Measurements from ENCODE around the gene CACHD1.
"Not testable (repeated sequence)": the region's sequence is repeated elsewhere in the genome, so short reads cannot be mapped to it uniquely, and the experiment has no call there.

CACHD1 gene

DNA sequence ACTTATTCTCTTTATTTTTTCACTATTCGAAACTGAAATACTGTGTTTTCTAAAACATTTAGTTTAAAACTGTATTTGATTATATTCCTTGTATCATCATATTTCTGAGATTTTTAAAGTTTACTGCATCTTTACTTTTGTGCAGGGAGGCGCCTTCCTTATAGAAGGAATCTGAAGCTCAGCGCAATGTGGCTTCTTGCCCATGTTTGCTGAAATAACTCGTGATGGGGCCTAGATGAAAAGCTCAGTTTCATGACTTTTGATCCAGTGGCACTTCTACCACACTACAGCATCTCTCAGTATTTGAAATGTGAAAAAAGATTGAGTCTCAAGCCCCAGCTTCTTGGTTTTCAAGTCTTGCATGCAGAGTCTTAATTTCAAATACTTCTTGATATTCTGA is 28.4 kb downstream of the CACHD1 start:
- DNase-seq: no peak

DNA sequence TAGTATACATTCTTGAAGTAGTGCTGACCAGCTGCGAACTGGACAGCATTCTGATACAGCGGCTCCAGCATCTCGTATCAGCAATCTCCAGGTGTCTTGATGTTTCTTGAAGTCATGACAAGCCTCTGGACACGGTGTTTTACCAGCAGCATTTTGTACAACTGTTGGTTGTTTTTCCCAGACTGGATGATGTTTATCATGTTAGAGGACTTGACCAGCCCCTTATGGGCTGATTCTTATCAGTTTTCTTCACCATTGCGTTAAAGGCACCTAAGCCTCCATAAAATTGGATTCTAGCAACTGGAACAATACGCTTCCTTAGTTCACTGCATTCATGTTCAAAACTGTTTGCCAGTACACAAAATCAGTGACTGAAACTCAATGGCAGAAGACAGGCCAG is 29.1 kb downstream of the CACHD1 start:
- no peak for DNase-seq

DNA sequence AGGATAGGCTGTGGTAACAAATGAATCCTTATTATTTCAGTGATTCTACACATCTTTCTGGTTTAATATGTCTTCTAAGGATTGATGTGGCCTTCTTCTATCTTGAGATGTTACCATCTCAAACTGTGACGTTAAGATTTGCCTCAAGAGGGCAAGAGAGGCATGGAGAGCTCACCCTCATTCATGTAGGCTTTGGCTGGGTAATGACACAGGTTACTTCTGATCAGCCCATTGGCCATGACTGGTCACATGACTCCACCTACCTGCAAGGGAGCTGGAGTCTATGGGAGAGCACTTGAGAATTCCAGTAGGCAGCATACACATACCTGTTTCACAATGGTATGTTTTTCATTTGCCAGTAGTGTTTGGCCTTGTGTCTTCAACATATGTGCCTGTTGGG is 30.0 kb downstream of the CACHD1 start:
- DNase-seq: no peak

DNA sequence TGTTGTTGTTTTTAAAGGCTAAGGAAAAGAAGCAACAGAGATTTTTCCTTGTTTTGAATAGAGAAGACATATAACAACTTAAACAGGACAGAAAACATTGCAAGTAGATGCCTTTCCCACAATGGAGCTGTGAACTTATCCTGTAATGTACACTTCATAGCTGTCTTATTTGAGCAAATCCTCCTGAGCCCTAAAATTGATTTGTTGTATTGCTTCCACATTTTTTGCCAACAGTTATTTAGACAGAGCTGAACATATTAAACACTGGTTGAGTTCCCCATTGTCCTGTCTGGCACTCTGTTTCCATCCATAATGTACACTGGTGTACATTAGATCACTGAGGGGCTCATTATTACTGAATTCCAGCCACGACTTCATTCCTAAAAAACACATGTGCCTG is 32.2 kb downstream of the CACHD1 start:
- DNase-seq: no peak

DNA sequence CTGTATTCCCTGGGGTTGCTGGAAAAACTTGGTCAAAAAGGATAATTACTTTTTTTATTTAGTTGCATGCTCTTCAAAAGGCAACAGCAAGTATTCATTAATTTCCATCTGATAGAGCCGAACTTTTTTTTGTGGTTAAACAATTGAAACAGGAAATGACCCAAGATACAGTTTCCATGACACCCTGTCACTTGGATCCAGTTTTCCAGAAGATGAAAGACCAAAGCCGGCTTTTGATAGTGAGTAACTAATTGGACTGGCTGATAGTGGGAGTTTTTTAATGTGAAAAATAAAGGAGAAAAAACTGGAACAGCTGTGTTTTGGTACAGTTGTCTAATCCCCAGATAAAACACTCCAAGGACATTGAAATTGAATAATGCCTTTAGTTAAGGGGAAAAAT is 33.0 kb downstream of the CACHD1 start:
- DNase-seq: no peak

DNA sequence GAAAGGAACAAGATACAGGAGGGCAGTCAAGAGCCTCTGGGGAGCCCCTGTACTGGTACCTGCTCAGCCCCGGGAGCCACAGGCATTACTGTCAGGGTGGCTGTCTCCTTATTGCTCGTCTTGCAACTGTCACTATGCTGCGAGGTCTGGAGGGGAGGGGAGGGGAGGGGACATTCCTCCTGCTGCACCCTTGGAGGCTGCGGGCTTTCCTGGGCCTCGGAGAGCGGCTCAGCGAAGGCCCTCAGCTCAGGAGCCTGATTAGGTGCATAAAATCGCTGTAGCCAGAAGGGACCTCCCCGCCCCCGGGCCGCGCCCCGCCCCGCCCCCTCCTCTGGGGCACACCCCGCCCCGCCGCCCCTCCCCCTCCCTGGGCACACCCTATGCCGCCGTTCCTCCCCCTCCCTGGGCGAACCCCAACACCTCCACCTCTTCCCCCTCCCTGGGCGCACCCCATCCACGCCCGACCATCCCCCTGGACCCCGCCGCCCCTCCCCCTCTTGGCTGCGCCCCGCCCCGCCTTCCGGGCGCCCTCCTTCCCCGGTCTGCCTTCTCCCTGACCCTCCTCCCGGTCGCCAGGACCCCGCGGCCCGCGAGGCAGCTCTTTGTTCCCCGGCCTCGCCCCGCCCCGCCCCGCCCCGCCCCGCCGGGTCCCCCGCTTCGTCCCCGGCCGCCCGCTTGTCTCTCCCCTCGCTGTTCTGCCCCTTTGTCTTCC is 35.5 kb downstream of the CACHD1 start:
- DNase-seq: peak; percentile 36 to 50

DNA sequence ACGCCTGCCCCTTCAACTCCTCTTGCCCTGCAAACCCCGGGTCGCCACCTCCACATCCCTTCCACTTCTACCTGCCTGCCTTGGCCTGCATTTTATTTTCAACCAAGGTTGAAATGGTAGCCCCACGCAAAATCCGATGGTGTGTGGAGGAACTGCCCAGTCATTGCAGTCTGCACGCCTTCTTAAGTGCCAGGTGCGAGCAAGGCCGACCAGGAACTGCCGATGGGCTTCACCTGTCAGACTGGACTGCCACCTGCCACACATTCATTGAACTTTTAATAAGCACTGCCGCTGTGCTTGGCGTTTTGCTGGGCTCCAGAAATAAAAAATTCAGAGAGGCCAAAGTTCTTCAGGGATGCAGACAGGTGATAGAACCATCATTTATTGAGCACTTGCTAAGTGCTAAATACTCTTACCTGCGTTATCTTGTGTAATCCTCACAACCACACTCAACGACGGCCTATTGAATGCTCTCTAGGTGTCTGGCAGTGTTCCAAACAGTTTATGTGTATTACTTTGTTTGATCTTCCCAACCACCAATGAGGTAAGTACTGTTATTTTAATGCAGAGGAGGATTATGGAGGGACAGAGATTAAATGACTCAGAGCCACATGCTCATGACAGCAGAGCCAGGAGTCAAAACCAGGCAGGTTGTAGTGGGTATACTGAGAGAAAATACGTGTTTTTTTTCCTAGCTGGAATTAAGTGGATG is 36.2 kb downstream of the CACHD1 start:
- peak; percentile 14 to 34 for DNase-seq

DNA sequence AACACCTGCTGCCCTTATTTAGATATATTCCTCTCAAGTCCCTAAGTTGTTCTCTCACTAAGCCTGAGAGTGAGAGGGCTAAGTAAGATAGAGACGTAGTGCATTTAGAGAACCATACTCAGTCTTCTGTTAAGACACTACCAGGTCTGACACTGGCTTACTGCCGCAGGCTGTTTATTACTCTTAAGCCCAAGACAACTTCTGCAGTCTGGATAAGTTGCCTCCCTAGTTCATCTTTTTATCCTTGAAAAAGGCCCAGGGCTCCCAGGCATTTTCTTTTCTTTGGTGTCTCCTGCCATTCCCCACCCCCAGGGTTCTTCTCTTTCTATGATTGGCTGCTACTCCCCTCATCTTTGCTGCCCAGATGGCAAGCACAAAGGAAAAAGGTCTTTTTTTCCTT is 38.7 kb downstream of the CACHD1 start:
- no peak for DNase-seq

DNA sequence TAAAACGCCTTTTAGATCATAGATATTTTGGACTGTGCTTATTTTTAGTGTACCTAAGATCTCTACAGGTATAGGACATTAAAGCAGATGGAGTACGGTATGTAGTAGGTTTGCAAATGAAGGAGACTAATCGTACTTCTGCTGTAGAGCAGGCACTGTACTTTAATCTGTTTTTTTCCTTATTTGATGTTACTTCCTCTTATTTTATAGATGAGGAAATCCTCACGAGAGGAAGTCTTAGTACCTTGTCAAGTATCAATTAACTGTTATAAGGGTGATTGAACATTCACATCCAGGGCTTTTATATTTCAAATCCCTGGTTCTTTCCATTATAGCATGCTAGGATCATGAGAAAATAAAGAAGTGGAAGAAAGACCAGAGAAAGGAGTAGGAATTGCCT is 41.1 kb downstream of the CACHD1 start:
- no peak for DNase-seq

DNA sequence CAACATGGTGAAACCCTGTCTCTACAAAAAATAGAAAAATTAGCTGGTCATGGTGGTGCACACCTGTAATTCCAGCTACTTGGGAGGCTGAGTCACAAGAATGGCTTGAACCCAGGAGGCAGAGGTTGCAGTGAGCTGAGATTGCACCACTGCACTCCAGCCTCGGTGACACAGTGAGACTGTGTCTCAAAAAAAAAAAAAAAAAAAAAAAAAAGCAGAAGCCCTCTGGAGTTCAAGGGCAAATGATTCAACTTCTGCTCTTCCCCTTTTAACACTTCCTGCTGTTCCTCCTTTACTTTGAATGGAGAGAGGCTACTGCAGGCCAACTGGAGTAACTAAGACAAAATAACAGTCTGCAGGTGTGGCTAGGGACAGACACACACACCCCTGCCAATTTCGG is 42.3 kb downstream of the CACHD1 start:
- not testable (repeated sequence) for DNase-seq

DNA sequence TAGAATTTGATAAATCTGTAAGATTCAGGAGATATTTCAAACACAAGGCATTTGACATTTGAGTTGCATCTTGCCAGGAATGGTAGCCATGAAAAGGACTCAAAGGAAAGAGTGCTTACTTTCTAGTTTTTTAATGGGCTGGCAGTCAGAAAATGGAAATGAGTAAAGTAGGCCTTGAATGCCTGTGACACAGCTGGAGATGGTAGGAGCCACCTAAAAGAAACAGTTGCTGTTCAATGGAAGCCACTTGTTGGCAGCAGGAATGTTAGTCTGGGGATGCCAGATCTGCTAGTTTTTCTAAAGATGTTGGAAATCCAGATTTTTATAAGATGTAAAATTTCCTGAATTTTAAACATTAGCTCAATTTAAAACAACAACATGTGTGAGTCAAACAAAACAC is 43.6 kb downstream of the CACHD1 start:
- DNase-seq: no peak

DNA sequence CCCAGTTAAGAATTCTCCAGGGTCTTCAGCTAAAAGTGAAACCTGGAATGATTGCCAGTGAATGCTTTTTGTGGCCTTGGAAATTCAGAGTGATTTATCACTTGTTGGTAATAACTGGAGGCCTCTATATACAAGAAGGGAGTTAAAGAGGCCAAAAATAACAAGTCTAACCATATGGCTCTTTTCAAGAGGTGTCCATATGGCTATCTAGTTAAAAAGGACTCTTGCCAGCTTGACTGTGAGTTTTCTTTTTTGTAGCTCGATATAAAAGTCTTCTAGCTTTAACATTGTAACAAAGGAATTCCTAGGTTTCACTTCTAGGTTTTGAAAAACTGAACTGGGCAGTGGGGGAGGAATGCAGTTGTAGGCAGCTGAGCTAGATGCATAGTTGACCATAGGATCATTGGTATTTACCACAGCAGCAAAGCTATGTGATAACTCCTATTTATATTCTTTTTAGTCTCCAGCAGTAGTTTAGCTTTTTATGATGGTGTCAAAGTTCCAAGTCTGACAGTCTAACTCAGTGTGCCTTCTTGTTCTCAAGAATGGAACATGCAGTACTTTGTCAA is 44.4 kb downstream of the CACHD1 start:
- DNase-seq: no peak

DNA sequence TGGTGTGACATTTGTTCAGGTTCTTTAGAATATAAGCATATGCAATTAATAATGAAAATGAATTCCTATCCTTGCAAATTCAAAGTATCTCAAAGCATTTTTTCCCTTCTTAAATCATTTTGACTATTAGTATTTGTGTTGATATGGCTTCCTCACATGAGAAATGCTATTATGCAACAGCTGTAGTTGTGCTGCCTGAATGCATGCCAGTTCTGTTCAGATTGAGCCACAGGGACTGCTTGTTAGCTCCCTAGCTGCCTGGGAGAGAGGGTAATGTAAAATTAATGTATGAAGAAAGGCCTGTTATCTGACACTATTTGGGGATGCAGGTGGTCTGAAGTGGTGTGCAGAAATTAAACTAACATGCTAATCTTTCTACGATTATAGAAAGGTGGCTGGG is 45.5 kb downstream of the CACHD1 start:
- DNase-seq: no peak

DNA sequence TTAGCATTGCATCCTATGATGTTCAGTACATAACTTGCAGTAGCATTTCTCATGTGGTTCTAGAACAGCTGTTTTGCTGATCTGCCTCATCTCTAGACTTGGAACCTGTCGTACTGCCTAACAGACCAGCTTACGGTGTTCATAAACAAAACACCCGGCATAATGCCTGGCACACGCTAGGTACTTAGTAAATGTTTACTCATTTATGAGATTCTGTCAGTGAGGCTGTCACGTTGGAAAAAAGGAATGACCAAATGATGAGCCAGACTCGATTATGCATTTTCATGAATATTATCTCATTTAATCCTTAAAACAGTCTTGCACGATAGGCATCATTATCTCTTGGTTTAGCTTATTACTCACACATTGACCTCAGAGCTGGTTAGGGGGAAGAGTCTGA is 46.4 kb downstream of the CACHD1 start:
- DNase-seq: no peak

DNA sequence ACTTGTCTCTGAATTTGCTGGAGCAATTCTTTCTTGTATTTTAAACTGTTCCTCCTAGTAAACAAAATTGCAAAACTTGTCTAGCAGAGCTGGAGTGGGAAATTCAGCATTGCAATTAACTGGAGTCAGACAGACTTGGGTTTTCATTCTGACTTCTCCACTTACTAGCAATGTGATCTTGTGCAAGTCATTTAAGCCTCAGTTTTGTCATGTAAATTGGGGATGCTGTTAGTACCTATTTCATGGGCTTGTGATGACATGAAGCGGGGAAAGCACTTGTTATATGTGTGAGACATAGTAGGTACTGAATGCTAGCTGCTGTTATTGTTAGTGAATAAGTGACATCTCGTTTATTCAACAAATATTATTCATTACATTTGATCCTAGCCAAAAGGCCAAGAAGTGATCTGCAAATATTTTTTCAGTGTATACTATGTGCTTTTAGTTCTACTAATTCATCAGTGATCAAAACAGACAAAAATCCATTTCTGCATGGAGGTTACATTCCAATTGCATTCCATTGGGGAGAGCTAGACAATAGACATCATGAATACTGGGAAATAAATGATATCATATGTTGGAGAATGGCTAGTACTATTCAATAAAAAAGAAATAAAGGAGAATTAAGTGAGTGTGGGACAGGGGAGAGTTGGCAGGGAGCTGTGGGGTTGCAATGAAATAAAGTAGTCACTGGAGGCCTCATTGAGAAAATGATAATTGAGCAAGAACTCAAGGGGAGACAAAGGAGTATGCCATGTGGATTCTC is 47.1 kb downstream of the CACHD1 start:
- no peak for DNase-seq

DNA sequence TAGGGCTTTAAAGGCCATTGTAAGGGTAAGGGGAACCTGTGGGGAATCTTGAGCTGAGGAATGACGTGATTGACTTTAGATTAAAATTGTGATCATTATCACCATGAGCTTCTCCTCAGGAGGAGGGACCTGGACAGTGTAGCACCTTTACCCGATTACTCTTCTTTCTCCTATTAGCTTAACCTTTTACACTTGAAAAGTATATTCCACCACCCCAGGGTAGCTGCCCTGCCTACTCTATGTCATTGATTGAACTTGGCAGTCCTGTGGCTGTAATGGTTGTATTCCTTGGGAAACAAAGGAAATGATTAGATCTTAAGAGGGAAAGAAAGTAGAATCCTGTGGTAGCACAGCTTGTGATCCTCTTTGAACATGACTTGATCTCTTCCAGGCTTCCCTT is 47.7 kb downstream of the CACHD1 start:
- no peak for DNase-seq

DNA sequence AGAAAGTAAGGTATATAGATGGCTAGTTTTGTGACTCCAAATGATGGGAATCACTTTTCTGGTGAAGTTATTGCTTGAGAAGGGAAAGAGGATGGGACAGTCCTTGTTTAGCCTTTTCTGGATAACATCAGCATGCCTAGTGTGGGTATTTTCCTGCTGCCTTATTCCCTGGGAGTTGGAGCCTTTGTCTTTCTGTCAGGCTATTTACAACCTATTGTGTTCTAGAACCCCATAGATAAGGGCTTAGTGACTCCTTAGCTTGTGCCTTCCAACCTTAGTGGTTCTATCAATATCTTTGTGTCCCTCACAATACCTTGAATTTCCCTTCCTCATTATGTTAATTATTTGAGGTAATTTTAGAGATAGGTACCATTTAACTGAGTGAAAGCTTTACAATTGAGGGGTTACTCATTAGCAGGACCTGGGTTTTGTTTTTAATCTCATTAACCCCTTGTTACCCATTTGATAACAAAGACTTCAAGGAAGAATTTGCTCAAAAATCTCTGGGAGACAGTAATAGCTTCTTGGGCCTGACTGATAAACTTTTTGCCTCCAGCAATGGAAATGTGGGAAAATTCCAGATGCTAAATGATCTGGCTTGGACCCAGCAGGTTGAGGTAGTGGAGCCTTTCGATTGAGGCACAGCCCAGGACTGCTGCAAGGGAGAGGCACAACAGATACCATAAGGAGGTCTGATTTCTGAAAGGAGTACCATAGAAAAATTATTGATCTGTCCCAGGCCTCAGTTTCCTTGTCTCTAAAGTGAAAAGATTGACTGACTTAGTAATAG is 49.0 kb downstream of the CACHD1 start:
- no peak for DNase-seq

DNA sequence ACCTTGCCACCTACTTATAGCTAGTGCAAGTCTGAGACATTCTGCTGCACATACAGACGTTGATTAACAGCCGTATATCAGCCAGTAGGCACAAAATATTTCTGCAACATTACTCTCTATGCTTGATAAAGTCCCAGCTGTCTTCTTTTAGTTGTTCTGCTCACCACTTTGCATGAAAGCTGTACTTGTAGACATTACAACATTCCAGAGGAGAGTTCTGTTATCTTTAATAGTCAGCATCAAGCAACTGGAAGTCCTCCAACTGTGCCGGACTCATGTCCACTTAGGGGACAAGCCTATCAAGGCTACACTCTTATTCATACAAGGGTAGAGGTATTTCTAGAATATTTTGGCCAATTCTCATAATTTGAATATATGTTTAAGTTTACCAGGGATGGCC is 50.0 kb downstream of the CACHD1 start:
- DNase-seq: no peak

DNA sequence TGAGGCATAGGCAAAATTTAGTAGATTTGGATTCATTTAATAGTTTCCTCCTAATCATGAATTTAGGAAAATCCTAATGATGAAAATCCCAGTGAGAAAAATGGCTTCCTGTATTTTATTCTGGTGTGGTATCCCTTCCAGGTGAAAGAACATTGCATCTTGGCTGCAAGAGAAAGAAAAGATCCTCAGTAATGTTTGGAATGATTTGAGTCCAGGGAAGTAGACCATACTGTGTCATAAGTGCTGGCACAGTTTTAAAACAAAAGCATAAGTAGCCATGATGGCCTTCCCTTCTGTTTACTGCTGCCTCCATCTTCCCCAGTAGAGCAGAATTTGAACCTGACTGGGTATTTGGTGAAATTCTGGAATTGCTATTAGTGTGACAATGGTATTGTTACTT is 52.8 kb downstream of the CACHD1 start:
- no peak for DNase-seq

DNA sequence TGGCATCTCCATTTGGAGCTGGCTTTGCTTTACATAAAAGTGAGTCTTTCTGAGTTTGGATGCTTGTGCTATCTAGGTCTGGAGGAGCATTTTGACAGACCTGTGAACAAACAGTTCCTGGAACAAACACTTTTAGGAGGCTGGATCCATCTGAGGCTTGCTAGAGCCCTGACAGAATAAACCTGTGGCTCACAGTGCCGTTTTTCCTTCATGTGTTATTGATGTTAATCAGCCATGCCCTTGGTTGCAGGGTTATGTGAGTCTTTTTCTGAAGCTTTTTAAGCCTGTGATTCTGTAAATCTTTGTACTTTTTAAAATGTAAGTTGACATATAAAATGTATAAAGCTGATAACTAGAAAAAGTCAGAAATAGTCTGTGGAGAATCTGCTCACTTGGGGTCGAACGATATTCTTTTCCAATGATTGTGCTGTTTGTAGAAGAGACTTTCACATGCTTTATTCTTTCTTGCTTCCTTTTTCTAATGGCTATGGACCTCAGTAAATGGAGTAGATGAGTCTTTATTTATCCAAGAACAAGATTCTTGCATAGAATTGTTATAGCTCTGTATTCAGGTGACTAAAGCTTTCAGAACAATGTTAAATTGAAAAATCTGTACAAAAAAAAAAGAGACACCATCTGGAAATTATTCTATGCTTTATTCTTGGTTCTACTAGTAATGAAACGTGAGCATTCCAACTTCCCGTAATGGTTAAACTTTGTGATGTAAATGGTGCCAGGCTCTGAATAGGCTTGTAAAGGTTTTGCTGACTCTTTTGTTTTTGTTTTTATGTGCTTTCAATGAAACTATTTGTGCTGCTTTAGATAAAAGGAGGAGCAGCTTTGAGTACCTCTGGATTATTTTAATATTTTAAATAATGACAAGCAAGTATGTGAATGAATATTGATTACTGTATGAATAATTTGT is 53.7 kb downstream of the CACHD1 start:
- DNase-seq: no peak

DNA sequence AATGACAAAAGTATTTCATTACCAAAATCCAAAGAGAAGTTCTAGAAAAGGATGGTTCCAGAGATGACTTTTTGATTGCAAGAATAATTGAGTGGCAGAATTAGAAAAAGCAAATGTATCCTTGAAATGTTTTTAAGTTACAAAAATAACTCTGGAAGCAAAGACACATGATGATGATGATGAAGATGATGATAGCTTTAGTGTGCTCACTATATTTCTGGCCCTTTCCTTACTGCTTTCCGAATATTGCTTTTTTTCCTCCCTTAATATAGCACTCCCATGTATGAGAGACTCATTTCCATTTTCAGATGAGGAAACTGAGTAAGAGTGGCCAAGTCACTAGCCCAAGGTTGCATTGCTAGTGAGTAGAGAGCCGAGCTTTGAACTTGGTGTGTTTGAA is 54.7 kb downstream of the CACHD1 start:
- DNase-seq: no peak
